Muscle of leg (tissue), 11 donors: Measurements from ENCODE around the gene MPRIP. TPM values are rescaled to one million over a fixed set of nuclear protein-coding genes. Genes with fewer than 3 reads are reported as not detected.

Source experiments
- DNase-seq: peaks from one replicate; pipeline ENCODE4 v3.0.0; 2013
- H3K27ac ChIP-seq: one replicate; pipeline ENCODE4 v1.5.1; 2013; ENCODE audit warnings: mild to moderate bottlenecking, low read length, control low read depth
- H3K27me3 ChIP-seq: one replicate; pipeline ENCODE4 v1.6.1; 2013; ENCODE audit warnings: low read length; ENCODE audit not compliant: control insufficient read depth, insufficient read depth
- H3K36me3 ChIP-seq: one replicate; pipeline ENCODE4 v1.6.1; 2013; ENCODE audit warnings: low read length; ENCODE audit not compliant: control insufficient read depth, insufficient read depth
- H3K4me1 ChIP-seq: one replicate; pipeline ENCODE4 v1.6.1; 2013; ENCODE audit warnings: low read length; ENCODE audit not compliant: control insufficient read depth, insufficient read depth
- H3K4me3 ChIP-seq: one replicate; pipeline ENCODE4 v1.5.1; 2013; ENCODE audit warnings: low read length, control low read depth
- H3K9me3 ChIP-seq: replicated peaks from 2 replicates; pipeline ENCODE4 v1.6.1; 2013; ENCODE audit warnings: low read depth, low read length; ENCODE audit not compliant: control insufficient read depth
- WGBS: methylation state at CpG from one replicate; pipeline ENCODE4 v1.1.5; 2013; ENCODE audit warnings: missing lambda C conversion rate; ENCODE audit not compliant: insufficient coverage; 5-methylcytosine and 5-hydroxymethylcytosine counted together
- polyA plus RNA-seq, 8 donors: library from polyadenylated mRNA; unstranded; fragments of 120-200 nt; gene quantifications; one replicate each; pipeline versions ENCODE4 v1.2.1 to v1.2.3, GENCODE V29; 2013; ENCODE audit warnings: inconsistent platforms in 1 of 8, low replicate concordance in 1 of 8; ENCODE audit not compliant: insufficient read length in 8 of 8, insufficient read depth in 1 of 8
- total RNA-seq: library from RNA; stranded (reverse); fragments of 120-200 nt; gene quantifications from one replicate; pipeline ENCODE4 v1.2.4, GENCODE V29; 2013

MPRIP gene
- total and polyA plus RNA-seq, 9 donors = 144 to 211 (median 198) TPM

- 93% methylated on average over 2 of the region's 5 CpGs for WGBS
- peaks cover 36% of the 10 kb centered on the region for H3K4me1 ChIP-seq
- H3K27ac ChIP-seq = no peak overlapping the region
Measured at GRCh38 chr17:17070931-17071330, 28.7 kb downstream of the MPRIP start.

GRCh38 chr17:17071531-17072360 is 29.5 kb downstream of the MPRIP start:
- no peak overlapping the region for H3K4me3 ChIP-seq
- no peak for DNase-seq
- H3K27me3 ChIP-seq = no peaks in the 10 kb centered on the region
- peaks cover 40% of the 10 kb centered on the region for H3K36me3 ChIP-seq
- WGBS = 81% methylated on average over 10 of the region's 14 CpGs
- peaks cover 43% of the 10 kb centered on the region for H3K4me1 ChIP-seq
- no peaks in the 10 kb centered on the region for H3K9me3 ChIP-seq
- H3K27ac ChIP-seq = no peak overlapping the region

More at GRCh38 chr17:17070931-17071330, 28.7 kb downstream of the MPRIP start:
- Histone ChIP-seq H3K36me3 (peaks cover 32% of the 10 kb centered on the region), H3K4me3 (no peak overlapping the region), H3K27me3 (no peaks in the 10 kb centered on the region), H3K9me3 (no peaks in the 10 kb centered on the region)
- no peak for DNase-seq

DNA sequence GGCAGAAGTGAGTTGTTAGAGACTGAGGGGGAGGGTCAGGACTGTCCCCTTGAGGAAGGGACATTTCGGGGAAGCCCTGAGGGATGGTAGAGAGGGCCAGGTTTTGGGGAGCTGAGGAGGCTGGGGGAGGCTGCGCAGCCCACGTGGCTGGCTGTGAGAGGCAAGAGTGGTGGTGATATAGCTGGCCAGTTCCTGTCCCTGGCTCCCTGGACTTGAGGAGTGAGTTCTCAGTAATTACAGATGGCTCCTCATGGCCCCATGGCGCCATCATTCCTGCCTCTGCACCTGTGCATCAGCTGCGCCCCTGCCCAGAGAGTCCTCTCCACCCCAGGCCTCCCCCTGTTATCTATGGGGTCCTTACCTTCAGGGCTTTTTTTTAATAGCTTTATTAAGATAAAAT is 30.3 kb downstream of the MPRIP start:
- Histone ChIP-seq H3K4me3 (no peak overlapping the region), H3K27me3 (no peaks in the 10 kb centered on the region), H3K9me3 (no peaks in the 10 kb centered on the region), H3K4me1 (peaks cover 43% of the 10 kb centered on the region), H3K36me3 (peaks cover 48% of the 10 kb centered on the region), H3K27ac (no peak overlapping the region)
- no peak for DNase-seq
- 90% methylated on average over 1 of the region's 5 CpGs for WGBS

DNA sequence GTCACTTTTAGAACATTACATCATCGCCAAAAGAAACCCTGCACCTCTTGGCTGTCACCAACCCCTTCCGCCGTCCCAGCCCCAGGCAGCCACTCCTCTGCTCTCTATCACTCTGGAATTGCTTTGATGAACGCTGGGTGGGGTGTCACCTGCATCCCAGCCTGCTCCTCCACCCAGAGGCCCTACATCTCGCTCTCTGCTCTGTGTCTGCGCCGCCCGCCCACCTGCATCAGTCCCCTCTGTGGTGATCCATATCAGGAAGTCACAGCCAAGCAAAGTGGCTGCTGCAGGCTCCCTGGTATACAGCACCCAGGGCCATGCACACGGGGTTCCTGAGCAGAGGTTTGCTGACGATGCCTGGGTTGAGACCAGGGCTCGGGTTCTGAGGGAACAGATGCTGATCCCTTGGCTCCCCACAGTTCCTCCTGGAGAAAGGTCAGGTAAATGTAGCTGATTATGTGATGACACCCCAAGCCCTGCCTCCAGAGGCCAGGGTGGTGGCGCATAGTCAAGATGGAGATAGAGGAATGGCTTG is 30.8 kb downstream of the MPRIP start:
- H3K9me3 ChIP-seq = no peaks in the 10 kb centered on the region
- peaks cover 53% of the 10 kb centered on the region for H3K36me3 ChIP-seq
- DNase-seq = no peak
- no peaks in the 10 kb centered on the region for H3K27me3 ChIP-seq
- no peak overlapping the region for H3K27ac ChIP-seq
- 83% methylated on average over 10 of the region's 12 CpGs for whole genome bisulfite sequencing
- peaks cover 43% of the 10 kb centered on the region for H3K4me1 ChIP-seq
- no peak overlapping the region for H3K4me3 ChIP-seq

- peak; percentile 63 for DNase-seq
- H3K27me3 ChIP-seq = no peaks in the 10 kb centered on the region
- 57% methylated on average over 11 of the region's 15 CpGs for WGBS
- H3K27ac ChIP-seq = no peak overlapping the region
- peaks cover 59% of the 10 kb centered on the region for H3K36me3 ChIP-seq
- H3K4me3 ChIP-seq = no peak overlapping the region
- H3K9me3 ChIP-seq = no peaks in the 10 kb centered on the region
- H3K4me1 ChIP-seq = peaks cover 46% of the 10 kb centered on the region
Measured at GRCh38 chr17:17073581-17074403, 31.5 kb downstream of the MPRIP start.

- Histone ChIP-seq H3K4me3 (no peak overlapping the region), H3K27ac (peak overlapping the region; percentile 29), H3K27me3 (no peaks in the 10 kb centered on the region), H3K36me3 (peaks cover 71% of the 10 kb centered on the region), H3K4me1 (peaks cover 58% of the 10 kb centered on the region), H3K9me3 (no peaks in the 10 kb centered on the region)
- 18% methylated on average over 9 of the region's 11 CpGs for WGBS
- peak; percentile 92 for DNase-seq
Measured at GRCh38 chr17:17075125-17075781, 33.0 kb downstream of the MPRIP start.

DNA sequence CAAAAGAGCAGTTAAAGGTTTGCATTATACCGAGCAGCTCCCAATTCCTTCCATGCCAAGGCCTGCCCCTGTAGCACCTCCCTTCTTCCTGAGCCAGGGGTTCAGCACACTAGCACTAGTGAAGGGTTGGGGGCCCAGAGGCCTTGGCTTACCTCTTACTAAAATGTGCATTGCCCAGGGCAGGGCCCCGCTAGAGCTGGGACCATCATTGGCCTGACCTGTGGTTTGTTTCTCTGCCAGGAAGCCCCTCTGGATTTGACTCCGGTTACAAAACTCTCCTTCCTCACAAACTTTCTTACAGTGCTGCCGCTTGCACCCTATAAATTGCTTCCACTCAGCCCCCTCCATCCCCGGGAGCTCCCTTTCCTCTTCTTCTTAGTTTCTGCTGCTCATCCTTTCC is 33.8 kb downstream of the MPRIP start:
- H3K27ac ChIP-seq = no peak overlapping the region
- H3K27me3 ChIP-seq = no peaks in the 10 kb centered on the region
- WGBS = 66% methylated on average over 2 of the region's 5 CpGs

DNA sequence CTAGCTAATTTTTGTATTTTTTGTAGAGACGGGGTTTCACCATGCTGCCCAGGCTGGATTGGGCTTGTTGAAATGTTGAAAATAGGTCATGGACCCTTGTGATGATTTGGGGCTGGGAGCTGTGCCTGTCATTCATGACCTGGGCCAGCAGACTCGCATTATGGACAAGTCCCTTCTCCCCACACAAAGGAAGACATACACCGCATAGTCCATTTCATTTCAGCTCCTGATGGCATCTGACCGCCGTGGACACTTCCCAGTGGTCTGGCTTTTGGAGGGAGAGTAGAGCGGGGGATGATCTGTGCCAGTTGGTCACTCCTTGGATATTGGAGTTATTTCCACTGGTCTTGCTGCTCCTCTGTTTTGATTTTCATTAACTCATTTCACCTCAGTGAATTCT is 34.8 kb downstream of the MPRIP start:
- Histone ChIP-seq H3K27me3 (no peaks in the 10 kb centered on the region), H3K36me3 (peaks cover 58% of the 10 kb centered on the region), H3K27ac (no peak overlapping the region), H3K4me1 (peaks cover 67% of the 10 kb centered on the region), H3K9me3 (no peaks in the 10 kb centered on the region), H3K4me3 (no peak overlapping the region)
- no CpG with 5 or more reads among the region's 6 CpGs for WGBS
- no peak for DNase-seq

More for the DNA sequence above, 33.8 kb downstream of the MPRIP start:
- Histone ChIP-seq H3K36me3 (peaks cover 68% of the 10 kb centered on the region), H3K9me3 (no peaks in the 10 kb centered on the region), H3K4me3 (no peak overlapping the region), H3K4me1 (peaks cover 62% of the 10 kb centered on the region)
- no peak for DNase-seq

DNA sequence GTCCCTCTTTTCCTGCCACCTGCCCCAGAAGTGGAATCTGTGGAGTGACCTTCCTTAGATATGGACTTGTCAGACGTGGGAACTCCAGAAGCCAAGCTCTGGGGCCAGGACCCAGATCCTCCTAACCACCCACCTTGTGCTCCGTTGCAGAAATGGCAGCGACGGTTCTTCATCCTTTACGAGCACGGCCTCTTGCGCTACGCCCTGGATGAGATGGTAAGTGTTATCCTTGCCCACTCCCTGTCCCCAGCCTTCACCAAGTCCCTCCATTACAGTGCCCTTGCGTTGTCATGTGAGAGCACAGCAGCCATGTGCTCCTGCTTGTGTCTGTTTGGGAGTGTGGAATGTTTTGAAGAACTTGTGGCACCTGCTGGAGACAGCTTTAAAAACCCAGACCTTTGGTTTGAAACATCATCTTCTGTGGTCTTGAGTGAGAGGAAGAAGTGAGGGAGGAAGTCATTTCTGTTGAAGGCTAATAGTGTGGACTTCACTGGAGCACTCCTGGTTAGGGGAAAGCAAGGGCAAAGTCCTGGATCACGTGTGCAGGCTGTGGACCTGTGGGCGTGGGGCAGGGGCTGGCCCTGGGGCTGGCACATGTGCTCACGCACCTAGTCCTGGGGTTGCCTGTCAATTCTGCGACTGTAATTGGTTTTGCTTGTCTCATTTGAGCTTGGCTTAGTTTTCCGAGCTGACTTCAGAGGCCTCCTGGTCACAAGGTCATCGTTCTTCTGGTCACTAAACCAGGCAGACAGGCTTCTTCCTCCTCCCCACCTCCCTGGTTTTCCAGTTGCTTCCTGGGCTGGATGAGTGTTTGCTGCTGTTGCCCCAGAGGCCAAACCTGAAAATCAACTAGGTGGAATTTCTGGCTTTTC is 35.8 kb downstream of the MPRIP start:
- Histone ChIP-seq H3K9me3 (no peaks in the 10 kb centered on the region), H3K27me3 (no peaks in the 10 kb centered on the region), H3K4me1 (peaks cover 59% of the 10 kb centered on the region), H3K36me3 (peaks cover 59% of the 10 kb centered on the region), H3K27ac (no peak overlapping the region), H3K4me3 (no peak overlapping the region)
- 78% methylated on average over 9 of the region's 15 CpGs for WGBS
- no peak for DNase-seq
